Natural killer cell (primary cell): ENCODE data around the gene DLX5. TPM values are rescaled to one million over a fixed set of nuclear protein-coding genes. Genes with fewer than 3 reads are reported as not detected.

Source experiments
- ATAC-seq, 3 donors: fragments of 150-1000 bp in 2 of 3; fragments of 200-7000 bp in 1 of 3; cut with Tn5 transposase; 1 replicate in 1 of 3; 2 replicates in 2 of 3; pipeline ENCODE4 v1.10.0; 2021; ENCODE audit warnings: mild to moderate bottlenecking in 2 of 3, moderate library complexity in 2 of 3
- DNase-seq, 2 donors: peaks; one replicate each; pipeline versions ENCODE4 v3.0.0 to v3.0.0-alpha.2; 2013 to 2021; ENCODE audit warnings: mixed read lengths in 1 of 2
- H3K27ac ChIP-seq: one replicate; pipeline ENCODE4 v1.5.1; 2013; ENCODE audit warnings: mild to moderate bottlenecking, low read length
- H3K27me3 ChIP-seq: one replicate; pipeline ENCODE4 v1.6.1; 2013; ENCODE audit warnings: low read length; ENCODE audit not compliant: control insufficient read depth, insufficient read depth
- H3K36me3 ChIP-seq: one replicate; pipeline ENCODE4 v1.6.1; 2013; ENCODE audit warnings: low read length; ENCODE audit not compliant: control insufficient read depth, insufficient read depth
- H3K4me1 ChIP-seq: one replicate; pipeline ENCODE4 v1.6.1; 2013; ENCODE audit warnings: low read length; ENCODE audit not compliant: control insufficient read depth, insufficient read depth
- H3K4me3 ChIP-seq: one replicate; pipeline ENCODE4 v1.5.1; 2013; ENCODE audit warnings: low read length
- H3K9me3 ChIP-seq: one replicate; pipeline ENCODE4 v1.6.1; 2013; ENCODE audit warnings: low read length; ENCODE audit not compliant: control insufficient read depth, insufficient read depth
- H3K27ac Mint-ChIP-seq, 2 donors: one replicate each; pipeline ENCODE4 v1.8.0; 2022; ENCODE audit warnings: mild to moderate bottlenecking in 2 of 2, mixed read lengths in 2 of 2, moderate library complexity in 1 of 2
- H3K27me3 Mint-ChIP-seq, 2 donors: one replicate each; pipeline ENCODE4 v1.8.0; 2022; ENCODE audit warnings: low read depth in 2 of 2, mixed read lengths in 2 of 2
- H3K36me3 Mint-ChIP-seq: one replicate; pipeline ENCODE4 v1.8.0; 2022; ENCODE audit warnings: mixed read lengths
- H3K4me1 Mint-ChIP-seq, 2 donors: one replicate each; pipeline ENCODE4 v1.8.0; 2022; ENCODE audit warnings: mixed read lengths in 2 of 2
- H3K4me3 Mint-ChIP-seq: one replicate; pipeline ENCODE4 v1.8.0; 2022; ENCODE audit warnings: mild to moderate bottlenecking, moderate library complexity, mixed read lengths
- H3K9me3 Mint-ChIP-seq, 2 donors: one replicate each; pipeline ENCODE4 v1.8.0; 2022; ENCODE audit warnings: mixed read lengths in 2 of 2
- CTCF ChIP-seq: fragments of 200-600 bp; IDR thresholded peaks from one replicate; pipeline ENCODE4 v1.8.0; 2022; ENCODE audit warnings: antibody characterized with exemption
- WGBS: methylation state at CpG from one replicate; pipeline ENCODE4 v1.1.7; 2013; ENCODE audit warnings: missing lambda C conversion rate; ENCODE audit not compliant: insufficient coverage; 5-methylcytosine and 5-hydroxymethylcytosine counted together
- intact Hi-C: fragments of 100-400 bp; cut with micrococcal nuclease; formaldehyde crosslinking; loops from one replicate; pipeline ENCODE4 v1.14.2; 2022
- total RNA-seq, 4 donors: library from RNA; stranded (reverse); fragments of 120-200 nt in 1 of 4; gene quantifications; one replicate each; pipeline versions ENCODE4 v1.2.3 to v1.2.4, GENCODE V29; 2013 to 2022

Gene DLX5
- total RNA-seq, 3 donors from 2014 or later (not counting 1 experiment from before 2014, with no cell fraction given): not detected

- no peaks in the 10 kb centered on the region for H3K9me3 Mint-ChIP-seq
- no peak overlapping the region for H3K4me3 ChIP-seq
- peaks cover 6% of the 10 kb centered on the region for H3K4me1 ChIP-seq
- no peak for TF ChIP-seq CTCF
- H3K4me3 Mint-ChIP-seq: no peak overlapping the region
- H3K36me3 Mint-ChIP-seq: peaks cover 23% of the 10 kb centered on the region
- no peak for ATAC-seq
- H3K27ac ChIP-seq: no peak overlapping the region
- H3K27ac Mint-ChIP-seq: no peak overlapping the region
- H3K27me3 Mint-ChIP-seq: peaks cover 76 to 94% of the 10 kb centered on the region in 2 donors
- no peaks in the 10 kb centered on the region for H3K9me3 ChIP-seq
- no peak for DNase-seq
- H3K36me3 ChIP-seq: no peaks in the 10 kb centered on the region
- peaks cover 74% of the 10 kb centered on the region for H3K27me3 ChIP-seq
- peaks cover 0 to 9% of the 10 kb centered on the region in 2 donors for H3K4me1 Mint-ChIP-seq
- intact Hi-C loops: no loop called here
- 0% methylated on average over 1 of the region's 1 CpG for WGBS
Measured at GRCh38 chr7:97011104-97011503, 13.5 kb downstream of the DLX5 start.

- Mint-ChIP-seq H3K9me3 (no peaks in the 10 kb centered on the region), H3K4me3 (no peak overlapping the region), H3K36me3 (peaks cover 16% of the 10 kb centered on the region), H3K27ac (no peak overlapping the region), H3K27me3 (peaks cover 67 to 84% of the 10 kb centered on the region in 2 donors), H3K4me1 (peaks cover 0 to 10% of the 10 kb centered on the region in 2 donors)
- peaks cover 73% of the 10 kb centered on the region for H3K27me3 ChIP-seq
- no peak overlapping the region for H3K27ac ChIP-seq
- intact Hi-C loops: no loop called here
- H3K36me3 ChIP-seq: no peaks in the 10 kb centered on the region
- WGBS: 13% methylated on average over 16 of the region's 18 CpGs
- DNase-seq: no peak
- H3K4me3 ChIP-seq: no peak overlapping the region
- peaks cover 14% of the 10 kb centered on the region for H3K4me1 ChIP-seq
- ATAC-seq: no peak
- no peak for TF ChIP-seq CTCF
- H3K9me3 ChIP-seq: no peaks in the 10 kb centered on the region
Measured at GRCh38 chr7:97009753-97010732, 14.6 kb downstream of the DLX5 start.

GRCh38 chr7:97008275-97008917 lies 16.2 kb downstream of the DLX5 start:
- Mint-ChIP-seq H3K36me3 (peaks cover 16% of the 10 kb centered on the region), H3K27ac (no peak overlapping the region), H3K4me1 (peaks cover 0 to 14% of the 10 kb centered on the region in 2 donors), H3K9me3 (no peaks in the 10 kb centered on the region), H3K27me3 (peaks cover 62 to 80% of the 10 kb centered on the region in 2 donors), H3K4me3 (no peak overlapping the region)
- DNase-seq (no peak), ATAC-seq (no peak)
- Histone ChIP-seq H3K27me3 (peaks cover 79% of the 10 kb centered on the region), H3K4me1 (peaks cover 25% of the 10 kb centered on the region), H3K36me3 (no peaks in the 10 kb centered on the region), H3K4me3 (no peak overlapping the region), H3K9me3 (no peaks in the 10 kb centered on the region), H3K27ac (no peak overlapping the region)
- intact Hi-C loops: no loop called here
- WGBS: 69% methylated on average over 1 of the region's 3 CpGs
- no peak for TF ChIP-seq CTCF
